DOHH2 (cell line): ENCODE results near the gene USP12.

Experiments
- H3F3A ChIP-seq: fragments of 200-600 bp; sonication (generic), shearing (Covaris generic); 2 replicates; pipeline ENCODE4 v1.6.0; 2016; ENCODE audit warnings: antibody characterized with exemption, mild to moderate bottlenecking; ENCODE audit not compliant: control insufficient read depth, insufficient read depth
- H3K27ac ChIP-seq: fragments of 200-600 bp; sonication (generic); 2 replicates; pipeline ENCODE4 v1.5.1; 2014; ENCODE audit warnings: low read depth, mild to moderate bottlenecking, low read length, moderate library complexity
- H3K27me3 ChIP-seq: fragments of 200-600 bp; sonication (generic); 2 replicates; pipeline ENCODE4 v1.6.1; 2014; ENCODE audit warnings: mild to moderate bottlenecking, low read length, mixed read lengths; ENCODE audit not compliant: control insufficient read depth
- H3K36me3 ChIP-seq: fragments of 200-600 bp; sonication (generic); 2 replicates; pipeline ENCODE4 v1.6.1; 2014; ENCODE audit warnings: mild to moderate bottlenecking, low read length, moderate library complexity, mixed read lengths; ENCODE audit not compliant: control insufficient read depth
- H3K4me1 ChIP-seq: fragments of 200-600 bp; sonication (generic); 2 replicates; pipeline ENCODE4 v1.6.1; 2014; ENCODE audit warnings: mild to moderate bottlenecking, low read length, mixed read lengths; ENCODE audit not compliant: control insufficient read depth
- H3K4me2 ChIP-seq: fragments of 200-600 bp; sonication (generic); 2 replicates; pipeline ENCODE4 v1.6.0; 2014; ENCODE audit warnings: mild to moderate bottlenecking, low read length, moderate library complexity
- H3K4me3 ChIP-seq: fragments of 200-600 bp; sonication (generic); 2 replicates; pipeline ENCODE4 v1.5.1; 2014; ENCODE audit warnings: mild to moderate bottlenecking, low read length, mixed read lengths
- H3K79me2 ChIP-seq: fragments of 200-600 bp; sonication (generic); 2 replicates; pipeline ENCODE4 v1.6.1; 2014; ENCODE audit warnings: mild to moderate bottlenecking, low read length, mixed read lengths; ENCODE audit not compliant: control insufficient read depth
- H3K9me2 ChIP-seq: fragments of 200-600 bp; sonication (generic); replicated peaks from 2 replicates; pipeline ENCODE4 v1.6.1; 2014; ENCODE audit warnings: mild to moderate bottlenecking, low read length, mixed read lengths; ENCODE audit not compliant: control insufficient read depth
- H3K9me3 ChIP-seq: fragments of 200-600 bp; sonication (generic); 2 replicates; pipeline ENCODE4 v1.6.1; 2014; ENCODE audit warnings: antibody characterized with exemption, low read length, mixed read lengths; ENCODE audit not compliant: control insufficient read depth, insufficient read depth
- H4K20me1 ChIP-seq: fragments of 200-600 bp; sonication (generic); 2 replicates; pipeline ENCODE4 v1.6.0; 2014; ENCODE audit warnings: low read depth, mild to moderate bottlenecking, antibody characterized with exemption, low read length, moderate library complexity; ENCODE audit not compliant: control insufficient read depth, insufficient read depth
- CTCF ChIP-seq: fragments of 200-600 bp; sonication (generic); IDR thresholded peaks from one replicate; pipeline ENCODE4 v1.5.1; 2014; ENCODE audit warnings: antibody characterized with exemption, mild to moderate bottlenecking, low read depth, low read length; ENCODE audit not compliant: poor library complexity, severe bottlenecking
- EZH2phosphoT487 ChIP-seq: fragments of 200-600 bp; sonication (generic); IDR thresholded peaks from 2 replicates; pipeline ENCODE4 v1.6.1; 2017; ENCODE audit warnings: borderline replicate concordance, mild to moderate bottlenecking, antibody characterized with exemption, low read length, moderate library complexity, mixed read lengths

USP12 gene

DNA sequence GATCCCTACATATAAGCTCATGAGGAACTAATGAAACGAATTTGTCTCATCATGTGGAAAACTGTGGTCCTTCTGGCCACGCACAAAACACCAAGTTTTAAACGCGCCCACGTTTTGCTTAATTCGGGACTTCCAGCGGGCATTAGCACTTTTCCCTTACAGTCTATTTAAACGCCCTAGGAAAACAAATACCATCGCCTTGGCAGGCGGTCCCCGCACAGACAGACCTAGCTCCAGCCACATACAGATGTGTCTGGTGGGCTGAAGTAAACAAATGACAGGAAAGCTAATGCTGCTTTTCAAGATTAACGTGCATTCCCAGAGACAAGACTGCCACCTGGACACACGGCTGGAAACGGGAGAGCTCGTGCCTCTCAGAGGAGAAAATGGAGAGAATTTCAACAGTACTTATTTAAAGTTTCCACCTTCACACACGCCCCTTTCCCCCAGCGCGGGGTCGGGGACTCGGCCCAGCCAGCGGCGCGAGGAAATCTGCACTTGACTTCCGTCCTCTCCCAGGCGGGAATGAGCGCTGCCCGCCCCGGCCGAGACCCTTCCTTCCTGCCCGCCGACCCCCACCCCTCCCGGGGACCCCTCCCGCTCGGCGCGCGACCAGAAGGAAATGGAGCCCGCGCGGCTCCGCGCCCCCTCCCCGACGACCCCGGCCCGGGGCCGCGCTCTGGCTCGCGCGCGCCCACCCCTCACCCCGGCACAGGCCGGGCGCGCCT is 931 bp downstream of the USP12 start:
- TF ChIP-seq EZH2phosphoT487 (no peak), CTCF (no peak)
- Histone ChIP-seq H3K27ac (peak overlapping the region; percentile 17), H3K79me2 (peaks cover 53% of the 10 kb centered on the region)

DNA sequence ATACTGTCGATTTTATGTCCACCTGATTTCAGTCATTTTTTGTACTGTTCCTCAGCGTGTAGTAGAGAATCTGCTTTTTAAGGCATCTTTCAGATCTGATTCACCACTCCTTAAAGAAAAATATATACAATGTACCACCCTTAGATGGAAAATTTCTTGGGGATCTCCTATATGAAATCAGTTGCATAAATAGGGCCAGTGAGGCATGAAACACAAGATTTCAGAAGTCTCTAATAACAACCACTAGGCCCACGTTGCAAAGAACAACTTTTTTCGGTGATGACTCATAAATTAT is 1.4 kb downstream of the USP12 start:
- Histone ChIP-seq H3K9me3 (no peaks in the 10 kb centered on the region), H3K4me1 (peaks cover 62% of the 10 kb centered on the region), H3F3A (peaks cover 3% of the 10 kb centered on the region; the same call in 1 of the 2 replicates), H3K4me2 (peak overlapping the region; percentile 84), H3K36me3 (no peaks in the 10 kb centered on the region), H4K20me1 (peaks cover 7% of the 10 kb centered on the region; the same call in 1 of the 2 replicates), H3K4me3 (peak overlapping the region; percentile 76), H3K79me2 (peaks cover 58% of the 10 kb centered on the region), H3K27me3 (no peaks in the 10 kb centered on the region), H3K9me2 (no peaks in the 10 kb centered on the region), H3K27ac (peak overlapping the region; percentile 17; the same call in 1 of the 2 replicates)
- no peak for TF ChIP-seq CTCF
- TF ChIP-seq EZH2phosphoT487, result no peak

More for the DNA sequence above, 931 bp downstream of the USP12 start:
- Histone ChIP-seq H3K27me3 (no peaks in the 10 kb centered on the region), H3K9me2 (no peaks in the 10 kb centered on the region), H3K36me3 (no peaks in the 10 kb centered on the region), H3F3A (peaks cover 3% of the 10 kb centered on the region; the same call in 1 of the 2 replicates), H4K20me1 (peaks cover 7% of the 10 kb centered on the region; the same call in 1 of the 2 replicates), H3K9me3 (no peaks in the 10 kb centered on the region), H3K4me3 (peak overlapping the region; percentile 76), H3K4me1 (peaks cover 62% of the 10 kb centered on the region), H3K4me2 (peak overlapping the region; percentile 84)

- H4K20me1 ChIP-seq, result peaks cover 7% of the 10 kb centered on the region; the same call in 1 of the 2 replicates
- H3K4me2 ChIP-seq, result peak overlapping the region; percentile 84
Observed at GRCh38 chr13:27168906-27169657, 2.5 kb downstream of the USP12 start.

More at GRCh38 chr13:27168906-27169657, 2.5 kb downstream of the USP12 start:
- Histone ChIP-seq H3F3A (peaks cover 3% of the 10 kb centered on the region; the same call in 1 of the 2 replicates), H3K4me3 (peak overlapping the region; percentile 76), H3K79me2 (peaks cover 67% of the 10 kb centered on the region), H3K9me3 (no peaks in the 10 kb centered on the region), H3K27me3 (no peaks in the 10 kb centered on the region), H3K9me2 (no peaks in the 10 kb centered on the region), H3K4me1 (peaks cover 60% of the 10 kb centered on the region), H3K36me3 (no peaks in the 10 kb centered on the region), H3K27ac (no peak overlapping the region)
- TF ChIP-seq CTCF, result no peak
- TF ChIP-seq EZH2phosphoT487, result no peak
